ENCODE measurements around the gene RNF11.

DNA sequence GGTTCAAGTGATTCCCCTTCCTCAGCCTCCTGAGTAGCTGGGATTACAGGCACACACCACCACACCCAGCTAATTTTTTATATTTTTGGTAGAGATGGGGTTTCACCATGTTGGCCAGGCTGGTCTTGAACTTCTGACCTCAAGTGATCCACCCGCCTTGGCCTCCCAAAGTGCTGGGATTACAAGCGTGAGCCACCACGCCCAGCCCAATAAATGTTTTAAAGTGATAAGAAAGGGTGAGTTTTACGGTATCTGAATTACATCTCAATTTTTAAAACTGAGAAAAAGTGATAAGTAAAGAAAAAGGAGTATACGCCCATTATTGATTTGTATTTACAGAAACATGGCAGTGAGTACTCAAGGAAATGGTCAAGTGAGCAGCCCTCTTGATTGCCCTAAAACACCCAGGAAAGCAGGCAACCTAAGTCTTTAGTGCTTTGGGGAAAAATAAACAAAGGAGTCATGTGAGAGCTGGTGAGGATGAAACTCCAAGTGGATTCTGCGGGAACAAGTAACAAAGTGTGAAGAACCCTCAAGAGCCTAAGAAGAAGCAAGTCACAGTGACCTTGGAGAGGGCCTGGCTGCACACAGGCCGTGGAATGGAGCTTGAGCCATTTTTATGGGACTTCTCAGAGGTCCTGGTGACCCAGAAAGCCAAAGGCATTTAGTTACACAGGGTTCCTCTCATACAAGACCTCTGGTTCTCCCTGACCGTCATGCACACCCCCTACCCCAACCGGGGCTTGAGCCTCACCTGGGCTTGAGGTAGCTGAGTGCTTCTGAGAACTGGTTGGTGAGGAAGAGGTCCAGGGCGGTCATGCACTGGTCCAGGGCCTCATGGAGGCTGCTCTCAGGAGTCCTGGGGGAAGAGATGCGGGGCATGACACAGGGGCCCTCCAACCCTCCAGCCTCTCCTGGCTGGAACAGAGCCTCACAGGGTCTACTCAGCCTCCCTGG is 85.2 kb downstream of the RNF11 start:
- TF ChIP-seq, protein P1, sequence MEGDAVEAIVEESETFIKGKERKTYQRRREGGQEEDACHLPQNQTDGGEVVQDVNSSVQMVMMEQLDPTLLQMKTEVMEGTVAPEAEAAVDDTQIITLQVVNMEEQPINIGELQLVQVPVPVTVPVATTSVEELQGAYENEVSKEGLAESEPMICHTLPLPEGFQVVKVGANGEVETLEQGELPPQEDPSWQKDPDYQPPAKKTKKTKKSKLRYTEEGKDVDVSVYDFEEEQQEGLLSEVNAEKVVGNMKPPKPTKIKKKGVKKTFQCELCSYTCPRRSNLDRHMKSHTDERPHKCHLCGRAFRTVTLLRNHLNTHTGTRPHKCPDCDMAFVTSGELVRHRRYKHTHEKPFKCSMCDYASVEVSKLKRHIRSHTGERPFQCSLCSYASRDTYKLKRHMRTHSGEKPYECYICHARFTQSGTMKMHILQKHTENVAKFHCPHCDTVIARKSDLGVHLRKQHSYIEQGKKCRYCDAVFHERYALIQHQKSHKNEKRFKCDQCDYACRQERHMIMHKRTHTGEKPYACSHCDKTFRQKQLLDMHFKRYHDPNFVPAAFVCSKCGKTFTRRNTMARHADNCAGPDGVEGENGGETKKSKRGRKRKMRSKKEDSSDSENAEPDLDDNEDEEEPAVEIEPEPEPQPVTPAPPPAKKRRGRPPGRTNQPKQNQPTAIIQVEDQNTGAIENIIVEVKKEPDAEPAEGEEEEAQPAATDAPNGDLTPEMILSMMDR (IDR thresholded peaks at IDR 0.05), result no peak
- TF ChIP-seq POLR2A (IDR thresholded peaks at IDR 0.05), result no peak
